Adrenal gland (tissue), 5 donors: ENCODE measurements around the gene ZNF654.

ENCODE experiments used
- POLR2A ChIP-seq, 2 donors: fragments of 450-650 bp; IDR thresholded peaks; one replicate each; pipeline ENCODE4 v1.6.1; 2017; ENCODE audit warnings: antibody characterized with exemption in 2 of 2, mild to moderate bottlenecking in 2 of 2, moderate library complexity in 1 of 2
- TF ChIP-seq, protein P1 (sequence below), 6 experiments: fragments of 450-650 bp in 4 of 6; fragments of 200-600 bp in 2 of 6; sonication (generic) in 1 of 6; IDR thresholded peaks; 1 replicate in 5 of 6; 2 replicates in 1 of 6; pipeline versions ENCODE4 v1.5.1 to v1.8.0; 2016 to 2021; ENCODE audit warnings: antibody characterized with exemption in 6 of 6, mild to moderate bottlenecking in 2 of 6, moderate library complexity in 1 of 6
- donor health status: DM: no; HTN: no; CAD: no.

DNA sequence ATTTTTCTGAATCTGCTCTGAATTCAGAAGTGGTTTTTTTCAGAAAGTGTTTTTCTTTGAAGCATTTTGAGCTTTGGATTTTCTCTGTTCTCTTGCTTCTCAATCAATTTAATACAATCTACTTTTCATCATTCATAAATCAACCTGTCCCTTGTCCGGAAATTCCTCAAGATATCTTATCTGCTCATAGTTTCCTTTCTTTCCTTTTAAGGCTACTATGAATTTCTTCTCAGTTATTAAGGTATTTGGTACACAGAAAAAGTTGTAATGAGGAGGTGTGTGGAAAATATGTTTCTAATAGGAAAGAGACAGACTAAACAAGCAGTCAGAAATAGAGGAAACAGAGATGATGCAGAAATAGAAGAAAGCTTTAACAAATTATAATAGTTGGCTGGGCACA, 14.6 kb upstream of the ZNF654 start:
- TF ChIP-seq POLR2A (IDR thresholded peaks at IDR 0.05): no peak
- TF ChIP-seq, protein P1, sequence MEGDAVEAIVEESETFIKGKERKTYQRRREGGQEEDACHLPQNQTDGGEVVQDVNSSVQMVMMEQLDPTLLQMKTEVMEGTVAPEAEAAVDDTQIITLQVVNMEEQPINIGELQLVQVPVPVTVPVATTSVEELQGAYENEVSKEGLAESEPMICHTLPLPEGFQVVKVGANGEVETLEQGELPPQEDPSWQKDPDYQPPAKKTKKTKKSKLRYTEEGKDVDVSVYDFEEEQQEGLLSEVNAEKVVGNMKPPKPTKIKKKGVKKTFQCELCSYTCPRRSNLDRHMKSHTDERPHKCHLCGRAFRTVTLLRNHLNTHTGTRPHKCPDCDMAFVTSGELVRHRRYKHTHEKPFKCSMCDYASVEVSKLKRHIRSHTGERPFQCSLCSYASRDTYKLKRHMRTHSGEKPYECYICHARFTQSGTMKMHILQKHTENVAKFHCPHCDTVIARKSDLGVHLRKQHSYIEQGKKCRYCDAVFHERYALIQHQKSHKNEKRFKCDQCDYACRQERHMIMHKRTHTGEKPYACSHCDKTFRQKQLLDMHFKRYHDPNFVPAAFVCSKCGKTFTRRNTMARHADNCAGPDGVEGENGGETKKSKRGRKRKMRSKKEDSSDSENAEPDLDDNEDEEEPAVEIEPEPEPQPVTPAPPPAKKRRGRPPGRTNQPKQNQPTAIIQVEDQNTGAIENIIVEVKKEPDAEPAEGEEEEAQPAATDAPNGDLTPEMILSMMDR (IDR thresholded peaks at IDR 0.05): no peak
